Measurements from ENCODE around the gene LNX1.

Gene LNX1

DNA sequence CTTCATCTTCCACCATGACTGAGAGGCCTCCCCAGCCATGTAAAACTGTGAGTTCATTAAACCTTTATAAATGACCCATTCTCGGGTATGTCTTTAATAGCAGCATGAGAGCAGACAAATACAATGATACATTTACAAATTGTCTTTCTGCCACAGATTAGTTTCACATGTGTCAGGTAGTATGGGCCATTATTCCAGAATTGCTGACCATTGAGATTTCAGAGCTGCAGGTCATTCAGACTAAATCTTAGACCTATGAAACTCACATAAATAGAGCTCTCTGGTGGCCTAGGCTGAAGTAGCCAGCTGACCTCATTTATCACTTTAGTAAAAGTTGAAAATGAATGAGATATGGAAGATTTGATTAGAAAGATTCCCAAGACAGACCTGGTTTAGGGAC lies 108.0 kb downstream of the LNX1 start:
- Histone ChIP-seq H3K4me1 (ENCODE audit: insufficient read depth, insufficient read length) (no peaks in the 10 kb centered on the region), H3K4me3 (ENCODE audit: insufficient read length, low read depth) (no peak overlapping the region), H3K36me3 (ENCODE audit: insufficient read depth, insufficient read length, low read length) (no peaks in the 10 kb centered on the region), H3K27me3 (ENCODE audit: insufficient read depth, insufficient read length) (no peaks in the 10 kb centered on the region), H3K9me3 (ENCODE audit: insufficient read depth, low read length) (no peaks in the 10 kb centered on the region), H3K9ac (ENCODE audit: insufficient read length, low read depth) (no peak overlapping the region)
- TF ChIP-seq YY1 (IDR thresholded peaks at IDR 0.05; ENCODE audit: insufficient read depth, insufficient read length) (no peak), ZNF274 (IDR thresholded peaks at IDR 0.05; ENCODE audit: low read depth, low read length) (no peak), SUZ12 (IDR thresholded peaks at IDR 0.05; ENCODE audit: extremely low read depth, insufficient read depth, insufficient read length) (no peak)
- DNase-seq (ENCODE audit: low read depth, low spot score), result no peak

DNA sequence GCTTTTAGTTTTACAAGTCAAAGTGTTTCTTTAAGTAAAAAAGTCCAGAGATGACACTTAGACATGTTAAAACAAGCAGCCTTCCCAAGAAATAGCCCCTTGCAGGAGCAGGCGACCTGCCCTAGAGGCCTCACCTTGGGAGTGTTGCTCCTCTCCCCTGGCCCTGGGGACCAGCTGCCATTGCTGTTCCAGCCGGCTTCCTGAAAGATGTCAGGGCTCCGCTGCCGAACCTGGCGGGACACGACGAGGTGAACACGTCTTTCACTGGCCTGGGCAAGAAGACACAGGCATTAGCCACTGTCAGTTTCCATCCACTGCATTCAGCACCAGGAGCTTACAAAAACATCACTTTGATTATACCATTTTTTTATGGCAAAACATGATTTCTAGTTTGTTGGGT lies 109.7 kb downstream of the LNX1 start:
- DNase-seq (ENCODE audit: low read depth, low spot score), result no peak
- TF ChIP-seq ZNF274 (IDR thresholded peaks at IDR 0.05; ENCODE audit: low read depth, low read length) (no peak), YY1 (IDR thresholded peaks at IDR 0.05; ENCODE audit: insufficient read depth, insufficient read length) (no peak)
- H3K4me1 ChIP-seq (ENCODE audit: insufficient read depth, insufficient read length), result no peaks in the 10 kb centered on the region
- H3K27me3 ChIP-seq (ENCODE audit: insufficient read depth, insufficient read length), result no peaks in the 10 kb centered on the region
- H3K4me3 ChIP-seq (ENCODE audit: insufficient read length, low read depth), result no peak overlapping the region
- no peaks in the 10 kb centered on the region for H3K36me3 ChIP-seq (ENCODE audit: insufficient read depth, insufficient read length, low read length)
- no peaks in the 10 kb centered on the region for H3K9me3 ChIP-seq (ENCODE audit: insufficient read depth, low read length)
- no peak overlapping the region for H3K9ac ChIP-seq (ENCODE audit: insufficient read length, low read depth)

DNA sequence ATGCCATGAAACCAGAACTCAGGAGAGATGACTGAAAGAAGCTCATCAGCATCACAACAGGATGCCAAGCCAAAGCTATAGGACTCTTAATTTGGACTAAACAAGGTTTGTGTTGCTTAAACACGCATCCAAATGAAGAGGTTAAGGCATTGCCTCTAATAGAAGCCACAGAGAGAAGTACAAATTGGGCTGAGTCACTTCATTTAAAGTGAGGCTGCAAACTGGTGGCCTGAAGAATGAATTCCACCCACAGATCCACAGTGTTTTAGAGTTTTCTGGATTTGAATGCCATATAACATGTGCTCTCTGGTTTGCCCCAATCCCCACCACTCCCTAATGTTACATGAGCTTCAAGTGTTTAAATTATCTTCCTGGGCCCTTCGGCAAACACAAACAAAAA lies 110.4 kb downstream of the LNX1 start:
- no peak overlapping the region for H3K4me3 ChIP-seq (ENCODE audit: insufficient read length, low read depth)
- peak; percentile 33 for DNase-seq (ENCODE audit: low read depth, low spot score)
- H3K4me1 ChIP-seq (ENCODE audit: insufficient read depth, insufficient read length), result no peaks in the 10 kb centered on the region
- no peaks in the 10 kb centered on the region for H3K9me3 ChIP-seq (ENCODE audit: insufficient read depth, low read length)
- H3K27me3 ChIP-seq (ENCODE audit: insufficient read depth, insufficient read length), result no peaks in the 10 kb centered on the region
- no peaks in the 10 kb centered on the region for H3K36me3 ChIP-seq (ENCODE audit: insufficient read depth, insufficient read length, low read length)
- TF ChIP-seq ZNF274 (IDR thresholded peaks at IDR 0.05; ENCODE audit: low read depth, low read length) (no peak), YY1 (IDR thresholded peaks at IDR 0.05; ENCODE audit: insufficient read depth, insufficient read length) (no peak), SUZ12 (IDR thresholded peaks at IDR 0.05; ENCODE audit: extremely low read depth, insufficient read depth, insufficient read length) (no peak)
- H3K9ac ChIP-seq (ENCODE audit: insufficient read length, low read depth), result no peak overlapping the region

DNA sequence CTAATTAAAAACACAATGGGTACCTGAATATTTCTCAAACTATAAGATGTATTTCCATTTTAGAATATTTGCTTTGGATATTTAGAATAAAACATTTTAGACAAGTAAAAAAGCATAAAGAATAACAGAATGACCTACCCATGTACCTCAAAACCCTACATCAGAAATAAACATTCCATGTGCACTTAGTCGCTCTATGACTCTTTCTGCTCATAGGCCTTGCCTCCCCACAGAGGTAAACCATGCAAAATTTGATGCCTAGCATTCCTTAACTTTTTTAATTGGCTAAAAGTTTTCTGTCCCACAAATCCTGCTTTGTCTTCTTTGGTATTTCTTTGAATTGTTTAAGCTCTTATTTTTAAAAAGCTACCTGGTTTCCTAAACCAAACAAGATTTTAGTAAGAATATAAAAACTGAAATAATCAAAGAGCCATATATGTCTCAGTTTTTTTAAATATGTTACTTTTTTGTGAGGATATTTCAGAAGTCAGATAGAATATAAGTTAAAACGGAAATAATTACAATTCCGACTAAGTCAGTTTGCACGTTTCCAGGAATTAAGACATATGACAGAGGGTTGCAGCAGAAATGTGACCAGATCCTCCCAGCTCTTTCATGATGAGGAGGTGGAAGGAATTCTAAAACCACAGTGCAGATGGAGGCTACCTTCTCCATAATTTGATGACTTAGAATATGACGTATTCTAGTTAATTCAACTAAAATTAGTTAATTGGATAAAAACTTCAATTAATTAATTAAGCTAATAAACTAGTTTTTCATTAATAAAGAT lies 111.4 kb downstream of the LNX1 start:
- TF ChIP-seq SUZ12 (IDR thresholded peaks at IDR 0.05; ENCODE audit: extremely low read depth, insufficient read depth, insufficient read length) (no peak), ZNF274 (IDR thresholded peaks at IDR 0.05; ENCODE audit: low read depth, low read length) (no peak), YY1 (IDR thresholded peaks at IDR 0.05; ENCODE audit: insufficient read depth, insufficient read length) (no peak)
- Histone ChIP-seq H3K36me3 (ENCODE audit: insufficient read depth, insufficient read length, low read length) (no peaks in the 10 kb centered on the region), H3K9ac (ENCODE audit: insufficient read length, low read depth) (no peak overlapping the region), H3K4me3 (ENCODE audit: insufficient read length, low read depth) (no peak overlapping the region), H3K4me1 (ENCODE audit: insufficient read depth, insufficient read length) (no peaks in the 10 kb centered on the region), H3K27me3 (ENCODE audit: insufficient read depth, insufficient read length) (no peaks in the 10 kb centered on the region), H3K9me3 (ENCODE audit: insufficient read depth, low read length) (no peaks in the 10 kb centered on the region)
- no peak for DNase-seq (ENCODE audit: low read depth, low spot score)

DNA sequence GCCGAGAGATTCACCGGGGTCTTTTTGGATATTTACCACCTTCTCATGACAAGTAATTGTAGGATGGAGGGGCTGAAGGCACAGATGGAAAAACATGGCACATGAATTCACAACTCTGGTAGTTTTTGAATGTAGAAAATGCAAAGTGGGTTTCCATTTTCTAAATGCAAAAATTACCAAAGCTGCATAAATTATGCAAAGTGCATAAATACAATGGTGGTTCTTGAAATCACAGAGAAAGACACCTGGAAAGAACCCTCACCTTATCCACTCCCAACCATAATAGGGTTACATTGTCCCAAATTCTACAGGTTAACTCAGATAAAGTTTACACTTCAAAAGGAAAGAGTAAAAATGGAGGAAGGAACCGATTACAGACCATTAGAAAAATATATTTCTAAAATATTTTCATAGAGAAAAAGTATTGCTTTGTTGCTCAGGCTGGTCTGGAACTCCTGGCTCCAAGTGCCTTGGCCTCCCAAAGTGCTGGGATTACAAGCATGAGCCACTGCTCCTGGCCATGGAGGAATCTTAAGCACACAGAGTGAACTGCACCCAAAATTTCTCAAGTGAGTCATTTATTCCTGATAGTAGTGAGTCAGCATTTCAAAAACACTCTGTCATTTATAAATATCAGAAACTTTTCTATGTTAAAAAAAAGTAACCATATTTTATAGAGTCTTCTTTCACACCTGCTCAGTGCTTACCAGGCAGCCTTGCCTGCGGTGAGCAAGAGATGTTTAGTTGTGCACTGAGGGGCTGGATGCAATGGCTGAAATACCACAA lies 112.4 kb downstream of the LNX1 start:
- DNase-seq (ENCODE audit: low read depth, low spot score), result no peak
- Histone ChIP-seq H3K27me3 (ENCODE audit: insufficient read depth, insufficient read length) (no peaks in the 10 kb centered on the region), H3K4me3 (ENCODE audit: insufficient read length, low read depth) (no peak overlapping the region), H3K9me3 (ENCODE audit: insufficient read depth, low read length) (no peaks in the 10 kb centered on the region), H3K4me1 (ENCODE audit: insufficient read depth, insufficient read length) (no peaks in the 10 kb centered on the region), H3K36me3 (ENCODE audit: insufficient read depth, insufficient read length, low read length) (no peaks in the 10 kb centered on the region), H3K9ac (ENCODE audit: insufficient read length, low read depth) (no peak overlapping the region)
- TF ChIP-seq YY1 (IDR thresholded peaks at IDR 0.05; ENCODE audit: insufficient read depth, insufficient read length) (no peak), ZNF274 (IDR thresholded peaks at IDR 0.05; ENCODE audit: low read depth, low read length) (no peak), SUZ12 (IDR thresholded peaks at IDR 0.05; ENCODE audit: extremely low read depth, insufficient read depth, insufficient read length) (no peak)

DNA sequence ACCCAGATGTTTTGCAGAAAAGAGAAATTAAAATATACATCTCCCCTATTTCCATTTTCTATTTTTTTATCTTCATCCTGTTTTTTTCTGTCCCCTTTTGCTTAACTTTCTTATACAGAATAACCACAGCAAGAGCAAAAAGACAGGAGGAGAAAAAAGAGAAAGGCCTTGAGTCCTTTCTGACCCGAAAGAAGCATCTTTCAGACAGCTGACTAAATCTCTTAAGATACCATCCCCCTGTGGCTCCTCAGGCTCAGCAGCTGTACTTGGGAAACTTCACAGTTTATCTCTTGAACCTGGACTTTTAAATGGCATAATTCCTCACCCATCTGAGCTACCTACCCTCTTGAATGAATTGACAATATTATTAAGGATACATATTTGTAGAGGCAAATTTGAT lies 113.7 kb downstream of the LNX1 start:
- H3K9ac ChIP-seq (ENCODE audit: insufficient read length, low read depth), result no peak overlapping the region
- H3K4me1 ChIP-seq (ENCODE audit: insufficient read depth, insufficient read length), result no peaks in the 10 kb centered on the region
- no peaks in the 10 kb centered on the region for H3K36me3 ChIP-seq (ENCODE audit: insufficient read depth, insufficient read length, low read length)
- DNase-seq (ENCODE audit: low read depth, low spot score), result no peak
- H3K9me3 ChIP-seq (ENCODE audit: insufficient read depth, low read length), result no peaks in the 10 kb centered on the region
- H3K27me3 ChIP-seq (ENCODE audit: insufficient read depth, insufficient read length), result no peaks in the 10 kb centered on the region
- TF ChIP-seq YY1 (IDR thresholded peaks at IDR 0.05; ENCODE audit: insufficient read depth, insufficient read length), result no peak
- no peak overlapping the region for H3K4me3 ChIP-seq (ENCODE audit: insufficient read length, low read depth)

DNA sequence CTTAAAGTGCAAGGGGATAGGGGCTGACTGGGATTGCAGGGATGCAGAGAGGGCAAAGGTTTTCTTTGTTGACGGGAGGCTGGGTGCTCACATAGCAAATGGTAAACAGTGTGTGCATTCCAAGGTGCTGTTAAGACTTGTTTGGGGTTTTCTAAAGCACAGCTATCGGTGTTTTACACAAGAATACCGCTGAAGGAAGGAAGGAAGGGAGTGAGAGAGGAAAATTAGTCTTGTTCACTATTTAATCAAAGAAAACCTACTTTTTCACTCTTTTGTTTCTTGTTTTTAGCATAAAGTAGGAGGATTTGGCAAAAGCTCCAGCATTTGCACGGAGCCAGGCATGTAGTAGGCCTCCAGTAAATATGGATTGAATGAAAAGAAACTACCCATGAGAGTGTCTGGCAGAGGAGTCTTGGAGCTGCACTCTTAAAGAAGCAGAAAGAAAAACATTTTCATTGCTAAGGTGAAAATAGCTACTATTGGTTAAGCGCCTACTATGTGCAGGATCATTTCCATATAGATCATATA lies 114.2 kb downstream of the LNX1 start:
- Histone ChIP-seq H3K4me1 (ENCODE audit: insufficient read depth, insufficient read length) (no peaks in the 10 kb centered on the region), H3K27me3 (ENCODE audit: insufficient read depth, insufficient read length) (no peaks in the 10 kb centered on the region), H3K36me3 (ENCODE audit: insufficient read depth, insufficient read length, low read length) (no peaks in the 10 kb centered on the region), H3K9me3 (ENCODE audit: insufficient read depth, low read length) (no peaks in the 10 kb centered on the region), H3K9ac (ENCODE audit: insufficient read length, low read depth) (peak overlapping the region; percentile 74), H3K4me3 (ENCODE audit: insufficient read length, low read depth) (peak overlapping the region; percentile 43)
- TF ChIP-seq SUZ12 (IDR thresholded peaks at IDR 0.05; ENCODE audit: extremely low read depth, insufficient read depth, insufficient read length), result no peak
- no peak for TF ChIP-seq ZNF274 (IDR thresholded peaks at IDR 0.05; ENCODE audit: low read depth, low read length)
- TF ChIP-seq YY1 (IDR thresholded peaks at IDR 0.05; ENCODE audit: insufficient read depth, insufficient read length), result no peak
- DNase-seq (ENCODE audit: low read depth, low spot score), result peak; percentile 70
